Fibroblast of gingiva (primary cell): ENCODE results near the gene STIMATE.
A peak's percentile ranks its signal among the peaks of the same experiment; 100 is the strongest.

Experiments
- DNase-seq: peaks from one replicate; pipeline ENCODE4 v3.0.0-alpha.2; 2011; ENCODE audit warnings: low read depth

STIMATE gene

GRCh38 chr3:52817221-52817620, 80.1 kb downstream of the STIMATE start:
- DNase-seq: no peak

- no peak for DNase-seq
Measured at GRCh38 chr3:52816654-52817053, 80.7 kb downstream of the STIMATE start.

GRCh38 chr3:52816199-52816598, 81.1 kb downstream of the STIMATE start:
- no peak for DNase-seq

- no peak for DNase-seq
Measured at GRCh38 chr3:52813810-52814209, 83.5 kb downstream of the STIMATE start.

- no peak for DNase-seq
Measured at GRCh38 chr3:52811452-52812011, 85.8 kb downstream of the STIMATE start.

GRCh38 chr3:52810923-52811322, 86.4 kb downstream of the STIMATE start:
- no peak for DNase-seq

- no peak for DNase-seq
Measured at GRCh38 chr3:52809662-52810377, 87.5 kb downstream of the STIMATE start.

- no peak for DNase-seq
Measured at GRCh38 chr3:52809149-52809548, 88.2 kb downstream of the STIMATE start.

GRCh38 chr3:52805270-52806039, 91.9 kb downstream of the STIMATE start:
- no peak for DNase-seq

GRCh38 chr3:52801839-52802238, 95.5 kb downstream of the STIMATE start:
- DNase-seq: no peak

- peak; percentile 29 for DNase-seq
Measured at GRCh38 chr3:52800079-52800478, 97.3 kb downstream of the STIMATE start.

GRCh38 chr3:52798978-52799476, 98.3 kb downstream of the STIMATE start:
- no peak for DNase-seq

GRCh38 chr3:52798376-52798977, 98.9 kb downstream of the STIMATE start:
- DNase-seq: no peak

- no peak for DNase-seq
Measured at GRCh38 chr3:52796411-52796810, 100.9 kb downstream of the STIMATE start.

GRCh38 chr3:52795298-52795900, 101.9 kb downstream of the STIMATE start:
- no peak for DNase-seq

GRCh38 chr3:52794612-52795099, 102.7 kb downstream of the STIMATE start, which contains the start of gene ITIH3:
Gene ITIH3, plus strand, starts transcription at chr3:52794796. Its CDS starts 8 bp downstream, at chr3:52794804.
- DNase-seq: no peak

GRCh38 chr3:52793702-52794611, 103.4 kb downstream of the STIMATE start:
- DNase-seq: no peak

- DNase-seq: peak; percentile 26
Measured at GRCh38 chr3:52792961-52793695, 104.2 kb downstream of the STIMATE start.

- no peak for DNase-seq
Measured at GRCh38 chr3:52792413-52792812, 104.9 kb downstream of the STIMATE start.

GRCh38 chr3:52791928-52792327, 105.4 kb downstream of the STIMATE start:
- DNase-seq: no peak
